SK-N-SH (cell line): ENCODE data around the gene RAD51B.

Experiments
- CTCF ChIP-seq: fragments of 200-600 bp; sonication (generic); IDR thresholded peaks from 2 replicates; pipeline ENCODE4 v1.6.1; 2017; ENCODE audit warnings: antibody characterized with exemption, mild to moderate bottlenecking, moderate library complexity
- ELF1 ChIP-seq: IDR thresholded peaks from 2 replicates; pipeline ENCODE4 v1.4.0; 2012
- EP300 ChIP-seq, 2 experiments: IDR thresholded peaks; 2 replicates each; pipeline versions ENCODE4 v1.4.0 to v1.6.1; 2012; ENCODE audit warnings: borderline replicate concordance in 1 of 2, low read depth in 1 of 2, low read length in 1 of 2
- EZH2phosphoT487 ChIP-seq: fragments of 200-600 bp; sonication (generic); IDR thresholded peaks from 2 replicates; pipeline ENCODE4 v1.6.1; 2017; ENCODE audit warnings: low read depth, mixed run types, mild to moderate bottlenecking, antibody characterized with exemption, moderate library complexity, borderline replicate concordance
- JUND ChIP-seq: IDR thresholded peaks from 2 replicates; pipeline ENCODE4 v1.4.0; 2012
- MEF2A ChIP-seq: IDR thresholded peaks from 2 replicates; pipeline ENCODE4 v1.4.0; 2012; ENCODE audit warnings: low read depth, borderline replicate concordance
- NFIC ChIP-seq: IDR thresholded peaks from 2 replicates; pipeline ENCODE4 v1.4.0; 2012; ENCODE audit warnings: borderline replicate concordance
- POLR2AphosphoS5 ChIP-seq: IDR thresholded peaks from 2 replicates; pipeline ENCODE4 v1.6.1; 2012; ENCODE audit warnings: low read depth, low read length
- RAD21 ChIP-seq: IDR thresholded peaks from 2 replicates; pipeline ENCODE4 v1.6.1; 2012; ENCODE audit warnings: mild to moderate bottlenecking, low read length
- RFX5 ChIP-seq: IDR thresholded peaks from 2 replicates; pipeline ENCODE4 v1.6.1; 2012; ENCODE audit warnings: mild to moderate bottlenecking, improper control_type of control experiment, low read length
- TAF1 ChIP-seq: IDR thresholded peaks from 2 replicates; pipeline ENCODE4 v1.6.1; 2012; ENCODE audit warnings: low read depth, mild to moderate bottlenecking, low read length, moderate library complexity, borderline replicate concordance
- TF ChIP-seq, protein P1 (sequence below): IDR thresholded peaks from 2 replicates; pipeline ENCODE4 v1.4.0; 2012; ENCODE audit warnings: low read depth, borderline replicate concordance
- TF ChIP-seq, protein P2 (sequence below): IDR thresholded peaks from 2 replicates; pipeline ENCODE4 v1.4.0; 2012; ENCODE audit warnings: low read depth

DNA sequence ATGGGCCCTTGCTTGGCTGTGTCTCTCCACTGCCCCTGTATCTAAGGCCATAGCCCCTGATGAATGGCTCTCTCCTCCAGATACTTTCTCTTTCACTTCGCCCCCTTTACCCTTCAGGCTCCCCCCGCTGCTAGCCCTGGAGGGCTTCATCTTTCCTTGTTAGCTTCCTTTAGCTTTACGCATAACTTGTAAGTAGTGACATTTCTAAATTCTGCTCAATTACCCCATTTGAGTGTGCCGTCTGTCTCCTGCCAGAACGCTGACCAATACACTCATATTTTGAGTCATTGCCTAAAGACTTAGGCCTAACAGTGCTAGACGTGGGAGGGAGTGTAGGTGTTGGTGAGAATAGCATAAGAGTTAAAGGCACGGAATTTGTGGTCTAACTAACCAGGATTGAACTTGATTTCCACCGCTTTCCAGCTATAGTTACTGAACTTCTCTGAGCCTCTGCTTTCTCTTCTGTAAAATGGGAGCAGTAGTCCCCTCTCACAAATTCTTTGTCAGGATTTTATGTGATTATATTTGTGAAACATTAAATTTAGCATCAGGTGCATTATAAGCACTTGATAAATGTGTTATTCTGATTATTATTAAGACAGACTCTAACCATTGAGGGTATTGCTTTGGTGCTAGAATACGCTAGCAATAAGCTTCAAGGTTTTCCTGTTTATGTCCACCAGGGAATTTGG lies 844.0 kb downstream of the RAD51B start:
- no peak for TF ChIP-seq CTCF
- TF ChIP-seq, protein P1, sequence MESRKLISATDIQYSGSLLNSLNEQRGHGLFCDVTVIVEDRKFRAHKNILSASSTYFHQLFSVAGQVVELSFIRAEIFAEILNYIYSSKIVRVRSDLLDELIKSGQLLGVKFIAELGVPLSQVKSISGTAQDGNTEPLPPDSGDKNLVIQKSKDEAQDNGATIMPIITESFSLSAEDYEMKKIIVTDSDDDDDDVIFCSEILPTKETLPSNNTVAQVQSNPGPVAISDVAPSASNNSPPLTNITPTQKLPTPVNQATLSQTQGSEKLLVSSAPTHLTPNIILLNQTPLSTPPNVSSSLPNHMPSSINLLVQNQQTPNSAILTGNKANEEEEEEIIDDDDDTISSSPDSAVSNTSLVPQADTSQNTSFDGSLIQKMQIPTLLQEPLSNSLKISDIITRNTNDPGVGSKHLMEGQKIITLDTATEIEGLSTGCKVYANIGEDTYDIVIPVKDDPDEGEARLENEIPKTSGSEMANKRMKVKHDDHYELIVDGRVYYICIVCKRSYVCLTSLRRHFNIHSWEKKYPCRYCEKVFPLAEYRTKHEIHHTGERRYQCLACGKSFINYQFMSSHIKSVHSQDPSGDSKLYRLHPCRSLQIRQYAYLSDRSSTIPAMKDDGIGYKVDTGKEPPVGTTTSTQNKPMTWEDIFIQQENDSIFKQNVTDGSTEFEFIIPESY, result no peak
- no peak for TF ChIP-seq POLR2AphosphoS5
- no peak for TF ChIP-seq TAF1
- TF ChIP-seq EP300 (IDR thresholded peaks at IDR 0.05; ENCODE audit: borderline replicate concordance in 1 of 2, low read depth in 1 of 2, low read length in 1 of 2), result no peak
- no peak for TF ChIP-seq RFX5
- no peak for TF ChIP-seq NFIC
- no peak for TF ChIP-seq MEF2A
- TF ChIP-seq EZH2phosphoT487, result no peak
- TF ChIP-seq ELF1, result no peak
- no peak for TF ChIP-seq JUND
- no peak for TF ChIP-seq RAD21
- TF ChIP-seq, protein P2, sequence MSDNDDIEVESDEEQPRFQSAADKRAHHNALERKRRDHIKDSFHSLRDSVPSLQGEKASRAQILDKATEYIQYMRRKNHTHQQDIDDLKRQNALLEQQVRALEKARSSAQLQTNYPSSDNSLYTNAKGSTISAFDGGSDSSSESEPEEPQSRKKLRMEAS, result no peak
